IPS-NIHi7 (cell line): Measurements from ENCODE around the gene PELO.
"Not testable (repeated sequence)": the region's sequence is repeated elsewhere in the genome, so short reads cannot be mapped to it uniquely, and the experiment has no call there.

Source experiments
- DNase-seq: peaks from one replicate; pipeline ENCODE4 v3.0.0; 2012; ENCODE audit warnings: mixed read lengths; ENCODE audit errors: extremely low spot score

PELO gene

DNA sequence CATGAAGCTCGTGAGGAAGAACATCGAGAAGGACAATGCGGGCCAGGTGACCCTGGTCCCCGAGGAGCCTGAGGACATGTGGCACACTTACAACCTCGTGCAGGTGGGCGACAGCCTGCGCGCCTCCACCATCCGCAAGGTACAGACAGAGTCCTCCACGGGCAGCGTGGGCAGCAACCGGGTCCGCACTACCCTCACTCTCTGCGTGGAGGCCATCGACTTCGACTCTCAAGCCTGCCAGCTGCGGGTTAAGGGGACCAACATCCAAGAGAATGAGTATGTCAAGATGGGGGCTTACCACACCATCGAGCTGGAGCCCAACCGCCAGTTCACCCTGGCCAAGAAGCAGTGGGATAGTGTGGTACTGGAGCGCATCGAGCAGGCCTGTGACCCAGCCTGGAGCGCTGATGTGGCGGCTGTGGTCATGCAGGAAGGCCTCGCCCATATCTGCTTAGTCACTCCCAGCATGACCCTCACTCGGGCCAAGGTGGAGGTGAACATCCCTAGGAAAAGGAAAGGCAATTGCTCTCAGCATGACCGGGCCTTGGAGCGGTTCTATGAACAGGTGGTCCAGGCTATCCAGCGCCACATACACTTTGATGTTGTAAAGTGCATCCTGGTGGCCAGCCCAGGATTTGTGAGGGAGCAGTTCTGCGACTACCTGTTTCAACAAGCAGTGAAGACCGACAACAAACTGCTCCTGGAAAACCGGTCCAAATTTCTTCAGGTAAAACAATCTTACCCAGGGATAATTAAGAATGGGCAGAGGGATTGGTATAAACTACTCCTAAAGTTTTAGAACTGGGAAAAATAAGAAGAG lies 12.9 kb downstream of the PELO start:
- DNase-seq: peak; percentile 48

DNA sequence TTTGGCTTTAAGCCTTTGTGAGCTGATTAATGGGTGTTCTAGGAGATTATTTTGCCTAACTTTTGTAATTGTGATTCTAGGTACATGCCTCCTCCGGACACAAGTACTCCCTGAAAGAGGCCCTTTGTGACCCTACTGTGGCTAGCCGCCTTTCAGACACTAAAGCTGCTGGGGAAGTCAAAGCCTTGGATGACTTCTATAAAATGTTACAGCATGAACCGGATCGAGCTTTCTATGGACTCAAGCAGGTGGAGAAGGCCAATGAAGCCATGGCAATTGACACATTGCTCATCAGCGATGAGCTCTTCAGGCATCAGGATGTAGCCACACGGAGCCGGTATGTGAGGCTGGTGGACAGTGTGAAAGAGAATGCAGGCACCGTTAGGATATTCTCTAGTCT lies 13.6 kb downstream of the PELO start:
- peak; percentile 11 for DNase-seq

DNA sequence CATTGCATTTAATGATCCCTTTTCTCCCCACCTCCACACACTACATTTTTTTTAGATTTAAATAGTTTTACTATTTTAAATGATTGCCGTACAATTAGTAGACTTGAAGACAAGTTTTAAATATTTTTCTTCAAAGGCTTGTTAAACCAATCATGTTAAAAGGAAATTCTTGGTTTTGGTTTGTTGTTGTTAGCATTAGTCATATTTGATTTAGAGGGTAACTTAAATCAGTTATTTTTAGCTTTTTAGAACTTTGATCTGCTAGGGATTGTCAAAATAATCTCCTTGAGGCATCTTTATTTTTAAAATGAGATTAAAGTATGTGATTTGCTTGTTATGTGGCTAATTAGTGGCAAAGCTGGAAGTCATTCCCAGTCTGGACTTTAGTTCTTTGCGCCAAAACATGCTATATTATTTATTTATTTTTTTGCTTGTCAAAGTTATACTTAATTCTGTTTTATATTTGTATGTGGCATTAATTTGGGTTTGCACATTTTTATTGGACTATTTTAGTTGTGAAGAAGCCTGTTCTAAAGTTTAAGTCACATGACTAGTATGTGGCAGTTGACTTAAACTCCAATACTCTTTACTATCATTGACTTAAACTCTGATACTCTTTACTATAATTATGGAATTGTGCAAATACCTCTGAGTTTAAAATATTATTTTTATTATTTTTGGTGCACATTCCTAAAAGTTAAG lies 14.7 kb downstream of the PELO start:
- DNase-seq: no peak

DNA sequence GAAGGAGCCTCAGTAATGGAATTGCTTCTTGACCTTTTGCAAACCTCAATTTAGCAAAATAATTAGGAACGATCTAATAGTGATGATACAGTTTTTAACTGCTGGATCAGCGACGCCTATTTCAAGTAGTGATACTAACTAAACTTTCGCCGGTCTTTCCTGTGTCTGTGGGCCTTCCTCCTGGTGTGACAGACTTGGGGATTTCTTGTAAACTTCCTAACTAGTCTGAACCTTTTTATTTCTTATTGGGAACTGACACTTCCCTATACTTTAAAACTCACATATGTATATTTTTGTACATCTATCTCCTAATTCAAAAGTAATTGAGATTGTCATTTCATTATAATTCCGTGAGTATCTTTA lies 15.2 kb downstream of the PELO start:
- DNase-seq: no peak

DNA sequence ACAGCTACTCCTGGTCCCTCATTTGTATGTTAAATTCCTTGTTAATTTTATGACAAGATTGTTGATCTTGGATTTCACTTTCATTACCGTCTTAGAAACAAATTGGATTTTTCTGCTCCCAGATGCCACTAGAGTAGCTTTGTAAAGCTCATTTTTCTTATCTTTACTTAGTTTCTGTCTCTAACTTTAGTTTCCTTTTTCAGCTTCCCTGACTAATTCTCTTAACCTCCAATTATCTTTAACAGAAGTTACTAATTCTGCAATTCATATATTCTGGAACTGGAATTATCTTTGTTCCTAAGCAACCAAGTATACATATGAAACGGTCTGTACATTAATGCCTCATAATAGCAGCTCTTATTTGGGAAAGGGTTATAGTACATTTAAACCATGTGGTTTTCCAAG lies 16.7 kb downstream of the PELO start:
- no peak for DNase-seq

DNA sequence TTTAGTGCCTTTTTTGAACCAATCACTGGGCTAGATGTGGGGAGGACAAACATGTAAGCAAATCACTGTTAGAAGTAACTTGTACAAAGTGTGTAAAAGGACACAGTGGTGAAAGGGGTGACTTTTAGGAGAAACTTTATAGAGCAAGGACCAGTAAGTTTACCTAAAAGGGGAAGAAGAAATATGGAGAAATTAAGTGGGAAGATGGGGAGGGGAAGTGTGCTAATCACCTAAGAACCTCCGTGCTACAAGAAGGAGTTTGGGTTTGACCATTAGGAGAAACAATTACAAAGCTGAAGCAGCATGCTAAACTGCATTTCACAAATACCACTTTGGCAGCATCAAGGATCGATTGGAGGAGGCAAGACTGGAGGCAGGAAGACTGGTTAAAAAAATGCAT lies 17.3 kb downstream of the PELO start:
- no peak for DNase-seq

DNA sequence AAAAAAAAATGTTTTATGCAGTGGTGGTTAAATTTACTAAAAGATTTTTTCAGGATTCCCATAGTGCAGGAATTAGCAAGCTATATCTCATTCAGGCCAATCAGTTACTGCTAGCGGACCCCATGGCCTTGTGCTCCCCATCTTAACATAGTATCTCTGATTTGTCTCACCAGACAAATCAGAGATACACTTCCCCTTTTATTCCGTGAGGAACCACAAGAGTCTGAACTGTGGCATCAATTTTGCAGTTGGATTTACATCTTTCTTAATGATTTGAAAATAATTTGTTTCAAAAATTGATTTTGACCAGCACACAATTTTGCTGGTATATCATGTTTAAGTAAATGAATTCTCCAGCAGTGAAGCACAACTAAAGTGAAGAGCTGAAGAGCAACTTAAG lies 17.9 kb downstream of the PELO start:
- DNase-seq: no peak

DNA sequence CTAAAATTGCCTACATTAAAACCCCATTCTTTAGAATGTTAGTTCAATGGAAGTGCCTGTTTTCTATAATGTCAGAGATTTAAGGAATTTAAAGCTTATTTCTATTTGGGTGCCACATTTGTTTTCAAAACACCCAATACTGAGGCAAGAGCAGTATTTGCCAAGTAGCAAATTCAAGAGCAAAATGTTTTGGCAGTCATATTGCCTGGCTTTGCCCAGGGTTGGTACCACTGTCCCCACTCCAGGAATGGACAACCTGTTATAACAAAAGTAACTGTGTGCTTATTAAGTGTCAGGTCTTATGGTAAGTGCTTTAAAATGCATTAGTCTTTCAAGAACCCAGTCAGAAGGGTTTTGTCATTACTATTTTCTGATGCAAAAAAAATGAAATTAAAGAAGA lies 19.3 kb downstream of the PELO start:
- no peak for DNase-seq

DNA sequence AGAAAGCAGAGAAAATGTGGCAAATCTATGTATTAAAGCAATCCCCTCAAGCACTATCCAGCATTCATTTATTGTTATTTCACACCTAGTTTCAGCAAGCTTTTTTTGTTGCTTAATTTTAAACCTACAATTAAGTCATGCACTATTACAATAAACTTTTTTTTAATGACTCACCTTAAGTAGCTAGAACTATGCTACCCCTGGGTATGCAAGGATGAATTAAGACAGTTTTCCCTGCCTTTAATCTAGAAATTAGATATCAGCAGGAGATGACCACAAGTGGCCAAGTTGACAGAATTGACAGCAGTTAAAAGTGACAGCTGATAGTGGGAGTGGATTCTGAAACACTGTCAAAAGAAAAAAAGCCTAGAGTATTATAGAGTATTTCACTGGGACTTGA lies 20.0 kb downstream of the PELO start:
- no peak for DNase-seq

DNA sequence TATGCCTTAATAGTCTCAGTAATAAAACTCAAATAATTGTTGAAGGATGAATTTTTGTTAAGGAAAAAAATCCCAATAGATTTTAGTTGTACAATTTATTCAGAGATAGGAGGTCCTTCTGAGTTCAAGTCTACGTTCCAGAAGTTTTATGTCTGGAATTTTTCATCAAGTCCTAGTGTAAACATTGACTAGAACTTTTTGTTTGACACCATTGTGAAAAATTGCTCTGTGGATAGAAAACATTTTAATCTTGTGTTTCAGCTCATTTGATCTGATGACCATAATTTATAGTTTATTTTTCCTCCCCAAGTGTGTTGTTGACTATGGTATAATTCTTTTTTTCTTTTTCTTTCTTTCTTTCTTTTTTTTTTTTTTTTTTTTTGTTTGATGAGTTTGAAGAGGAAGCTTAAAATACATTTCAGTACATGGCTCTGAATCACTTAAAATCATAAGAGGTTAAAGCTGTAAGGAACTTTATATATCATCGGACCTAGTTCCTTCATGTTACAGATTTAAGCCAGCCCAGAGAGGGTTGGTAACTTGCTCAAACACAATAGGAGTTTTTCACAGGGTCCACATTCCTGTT lies 20.7 kb downstream of the PELO start:
- no peak for DNase-seq

DNA sequence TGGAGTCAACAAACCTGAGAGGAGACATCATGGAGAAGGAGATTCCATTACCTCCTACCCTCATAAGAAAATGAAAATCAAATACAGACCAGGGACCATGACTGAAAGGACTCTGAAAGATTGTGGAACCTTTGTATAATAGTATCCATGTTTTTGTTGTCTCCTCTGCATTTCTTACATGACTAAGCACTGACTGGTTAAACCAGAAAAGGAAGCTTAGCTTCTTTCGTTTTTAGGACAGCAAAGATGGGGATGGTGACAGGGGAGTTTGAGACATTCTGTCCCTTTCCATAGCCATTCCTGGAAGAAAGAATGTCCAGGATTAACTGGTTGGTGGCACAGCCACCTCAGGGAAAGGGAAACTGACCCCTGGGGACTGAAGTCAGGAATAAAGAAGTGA lies 22.2 kb downstream of the PELO start:
- DNase-seq: no peak

DNA sequence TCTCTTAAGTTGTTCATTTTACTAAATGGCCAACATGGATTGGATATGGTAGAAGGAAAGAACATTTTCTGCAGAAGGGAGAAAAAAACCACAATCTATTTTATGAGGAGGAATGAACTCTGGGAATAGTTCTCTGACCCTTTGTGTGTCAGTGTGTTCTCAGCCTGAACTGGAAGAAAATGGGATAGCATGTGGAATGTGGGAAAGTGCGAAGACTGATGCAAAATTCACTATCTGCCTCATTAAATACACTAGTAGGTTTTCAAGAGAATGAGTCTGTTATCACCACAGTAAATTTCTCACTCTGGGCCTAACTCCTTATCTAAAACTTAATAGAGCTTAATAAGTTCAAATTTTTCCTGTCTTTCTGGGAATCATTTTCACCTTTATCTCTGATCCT lies 22.7 kb downstream of the PELO start:
- DNase-seq: no peak

DNA sequence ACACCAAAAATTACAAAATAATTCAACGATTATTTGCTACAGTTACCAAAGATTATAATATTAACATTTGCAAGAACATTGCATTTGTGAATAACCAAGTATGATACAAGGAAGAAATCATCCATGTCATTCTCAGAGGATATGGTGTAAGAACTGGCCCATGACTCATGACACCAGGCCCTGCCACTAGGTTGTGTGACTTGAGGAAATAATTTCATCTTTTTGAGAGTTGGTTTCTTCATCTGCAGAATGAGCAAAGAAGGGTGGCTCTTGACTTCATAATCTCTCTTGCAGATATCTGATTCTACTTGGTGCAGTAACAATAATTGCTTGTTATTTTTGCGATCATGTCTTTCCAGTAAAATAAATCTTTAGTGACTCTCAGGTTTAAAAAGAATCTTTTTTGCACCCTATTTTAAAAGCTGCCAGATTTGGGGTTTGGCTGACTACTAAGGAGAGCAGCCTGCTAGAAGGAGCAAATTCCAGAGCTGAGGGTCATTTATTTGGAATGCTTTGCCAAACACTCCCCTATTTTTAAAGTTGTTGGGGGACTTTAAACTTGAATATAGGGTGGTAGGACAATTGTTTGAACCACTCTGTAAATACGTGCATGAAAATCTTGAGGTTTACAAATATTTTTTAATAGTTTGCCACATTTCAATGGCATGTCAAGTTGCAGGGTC lies 23.5 kb downstream of the PELO start:
- no peak for DNase-seq

DNA sequence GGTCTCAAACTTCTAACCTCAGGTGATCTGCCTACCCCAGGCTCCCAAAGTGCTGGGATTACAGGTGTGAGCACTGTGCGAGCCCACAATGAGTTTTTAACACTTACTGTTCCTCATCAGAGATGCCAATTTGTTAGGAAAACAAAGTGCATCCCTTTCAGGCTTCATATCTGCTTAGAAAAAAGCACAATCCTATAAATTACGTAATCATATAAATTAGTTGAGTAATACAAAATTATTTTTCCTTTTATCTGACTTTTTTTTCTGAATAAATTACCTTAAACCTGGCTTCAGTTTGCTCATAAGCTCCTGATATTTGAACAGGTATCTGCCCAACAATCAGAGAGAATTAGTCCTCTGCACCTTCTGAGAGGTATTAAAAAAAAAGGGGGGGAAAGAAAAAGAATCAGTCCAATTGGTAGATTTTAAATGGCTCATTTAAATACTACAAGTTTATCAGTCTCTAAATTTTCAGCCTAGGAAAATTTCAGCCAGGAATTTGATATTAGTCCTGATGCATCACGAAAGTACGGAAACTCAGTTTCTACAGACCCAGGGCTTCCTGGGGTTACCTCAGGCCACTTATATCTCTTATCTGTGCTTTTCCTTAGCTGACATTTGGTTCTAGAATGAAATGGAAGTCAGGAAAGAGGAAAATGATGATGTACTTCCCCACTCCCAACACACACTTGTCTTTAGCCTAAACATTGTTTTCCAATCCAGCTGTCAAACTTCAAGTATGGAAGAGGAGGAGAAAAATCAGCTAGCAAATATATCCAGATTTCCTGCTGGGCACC lies 26.8 kb downstream of the PELO start:
- no peak for DNase-seq

DNA sequence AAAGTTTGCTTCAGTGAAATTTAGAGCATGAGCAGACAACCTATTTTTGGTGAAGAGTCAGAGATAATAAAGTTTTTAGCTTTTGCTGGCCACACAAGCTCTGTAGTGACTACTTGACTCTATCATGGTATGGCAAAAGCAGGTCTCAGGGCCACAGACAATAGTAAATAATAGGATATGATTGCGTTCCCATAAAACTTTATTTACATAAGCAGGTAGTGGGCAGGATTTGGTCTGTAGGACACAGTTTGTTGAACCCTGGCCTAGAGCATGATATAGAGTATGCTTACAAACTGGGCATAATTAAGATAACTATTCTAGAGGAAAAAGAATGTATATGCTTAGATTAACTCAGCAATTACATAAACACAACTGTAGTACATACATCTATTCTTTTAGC lies 30.1 kb downstream of the PELO start:
- DNase-seq: no peak

DNA sequence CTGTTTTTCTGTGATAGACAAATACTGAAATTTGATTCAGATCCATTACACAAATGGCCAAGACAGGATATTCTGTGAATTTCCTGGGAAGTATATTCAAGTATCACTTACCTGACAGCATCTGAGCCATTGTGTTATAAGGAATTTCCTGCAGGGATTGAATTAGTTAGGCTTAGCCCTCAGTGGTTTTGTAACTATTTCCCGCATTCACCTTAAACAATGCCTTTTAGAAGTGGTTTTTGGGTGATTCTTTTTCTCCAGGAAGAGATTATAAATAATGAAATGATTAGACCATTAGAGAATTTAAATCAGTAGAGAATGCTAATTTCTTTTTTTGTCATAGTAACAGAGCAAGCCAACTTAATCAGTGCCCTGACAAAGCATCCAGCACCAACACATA lies 30.6 kb downstream of the PELO start:
- no peak for DNase-seq

DNA sequence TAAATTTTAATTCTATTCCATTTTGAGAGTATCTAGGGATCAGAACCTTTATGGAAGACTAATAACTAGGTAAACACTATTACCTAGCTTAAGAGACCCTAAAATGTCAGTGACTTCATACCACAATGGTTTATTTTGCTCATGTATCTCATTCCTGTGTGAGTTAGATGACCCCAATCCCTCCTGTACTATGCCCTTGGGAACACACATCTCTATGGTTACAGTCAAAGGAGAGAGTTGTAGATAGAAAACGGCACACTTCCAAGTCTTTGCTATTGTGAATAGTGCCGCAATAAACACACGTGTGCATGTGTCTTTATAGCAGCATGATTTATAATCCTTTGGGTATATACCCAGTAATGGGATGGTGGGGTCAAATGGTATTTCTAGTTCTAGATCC lies 31.1 kb downstream of the PELO start:
- DNase-seq: not testable (repeated sequence)

DNA sequence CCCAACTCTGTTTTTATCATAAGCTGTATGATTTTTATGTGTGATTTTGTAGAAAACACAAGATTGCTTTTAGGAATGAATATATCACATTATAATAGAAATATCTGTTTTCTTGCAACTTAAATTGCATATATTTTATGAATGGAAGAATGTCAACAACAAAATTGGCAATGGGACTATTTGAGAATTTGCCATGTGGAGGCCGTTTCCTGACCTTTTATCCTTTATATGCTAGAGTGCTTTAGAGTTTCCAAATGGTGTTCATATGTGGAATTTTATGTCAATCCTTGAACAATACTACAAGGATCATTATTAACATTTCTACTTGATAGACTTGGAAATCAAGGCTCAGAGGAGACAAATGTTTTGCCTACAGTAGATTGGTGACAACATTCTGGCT lies 34.2 kb downstream of the PELO start:
- DNase-seq: no peak

DNA sequence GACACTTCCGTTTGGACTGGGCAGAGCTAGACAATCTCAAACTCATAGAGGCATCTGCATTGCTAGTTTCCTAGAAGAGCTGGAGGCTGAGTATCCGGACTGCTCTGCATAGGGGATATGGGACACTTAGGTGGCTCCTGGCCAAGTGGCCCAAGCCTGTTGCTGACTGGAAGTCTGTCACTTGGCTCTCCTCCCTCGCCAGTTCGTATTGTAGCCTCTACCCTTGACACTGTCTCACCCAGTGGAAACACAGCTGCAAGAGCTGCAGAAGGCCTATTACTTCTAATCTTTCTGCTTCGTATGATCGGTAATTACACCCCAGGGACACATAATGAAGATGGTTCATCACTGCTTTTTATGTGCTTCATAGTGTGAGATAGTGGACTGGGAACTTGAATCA lies 34.7 kb downstream of the PELO start:
- DNase-seq: no peak

DNA sequence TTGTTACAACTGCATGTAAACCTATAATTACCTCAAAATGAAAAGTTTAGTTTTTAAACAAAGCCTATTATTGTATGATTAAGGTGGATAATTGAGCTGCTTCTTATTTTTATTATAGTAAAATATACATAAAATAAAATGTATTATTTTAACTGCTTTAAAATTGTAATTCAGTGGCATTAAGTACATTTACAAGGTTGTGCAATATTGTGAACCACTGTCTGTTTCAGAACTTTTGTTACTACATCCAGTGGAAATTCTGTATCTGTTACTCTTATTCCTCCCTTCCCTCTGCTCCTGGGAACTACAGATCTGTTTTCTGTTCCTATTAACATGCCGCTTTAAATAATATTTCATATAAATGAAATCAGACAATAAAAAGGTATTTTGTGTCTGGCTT lies 37.1 kb downstream of the PELO start:
- no peak for DNase-seq

DNA sequence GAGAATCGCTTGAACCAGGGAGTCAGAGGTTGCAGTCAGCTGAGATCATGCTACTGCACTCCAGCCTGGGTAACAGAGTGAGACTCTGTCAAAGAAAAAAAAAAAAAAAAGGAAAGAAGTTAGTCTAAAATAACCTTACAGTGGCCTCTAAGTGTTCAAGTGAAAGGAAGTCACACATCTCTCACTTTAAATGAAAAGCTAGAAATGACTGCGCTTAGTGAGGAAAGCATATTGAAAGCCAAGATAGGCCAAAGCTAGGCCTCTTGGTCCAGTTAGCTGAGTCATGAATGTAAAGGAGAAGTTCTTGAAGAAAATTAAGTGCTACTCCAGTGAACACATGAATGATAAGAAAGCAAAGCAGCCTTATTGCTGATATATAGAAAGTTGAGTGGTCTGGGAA lies 38.1 kb downstream of the PELO start:
- DNase-seq: no peak

DNA sequence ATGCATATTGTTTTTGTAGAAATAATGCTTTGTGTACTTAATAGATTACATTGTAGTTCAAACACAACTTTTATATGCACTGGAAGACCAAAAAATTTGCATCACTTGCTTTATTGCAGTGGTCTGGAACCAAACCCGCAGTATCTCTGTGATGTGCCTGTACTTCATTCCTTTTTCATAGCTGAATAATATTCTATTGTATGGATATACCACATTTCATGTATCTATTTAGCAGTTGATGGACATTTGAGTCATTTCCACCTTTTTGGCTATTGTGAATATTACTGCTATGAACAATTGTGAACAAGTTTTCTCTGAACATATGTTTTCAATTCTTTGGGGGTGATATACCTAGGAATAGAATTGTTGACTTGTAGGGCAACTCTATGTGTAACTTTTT lies 40.1 kb downstream of the PELO start:
- DNase-seq: no peak
